Cardiac fibroblast (primary cell): Measurements from ENCODE around the gene IL12RB1.
A peak's percentile ranks its signal among the peaks of the same experiment; 100 is the strongest.

ENCODE experiments used
- DNase-seq, 2 donors: peaks; one replicate each; pipeline versions ENCODE4 v3.0.0 to v3.0.0-alpha.2; 2010; ENCODE audit warnings: low read depth in 2 of 2
- H3K4me3 ChIP-seq, 2 donors: replicated peaks in 1 of 2; 1 replicate in 1 of 2; 2 replicates in 1 of 2; pipeline ENCODE4 v1.5.1; 2011; ENCODE audit warnings: low read depth in 2 of 2, low read length in 2 of 2, mild to moderate bottlenecking in 2 of 2, moderate library complexity in 1 of 2
- TF ChIP-seq, protein P1 (sequence below): IDR thresholded peaks from one replicate; pipeline ENCODE4 v1.5.1; 2011; ENCODE audit warnings: low read depth, mild to moderate bottlenecking, low read length, inconsistent platforms

IL12RB1 gene

DNA sequence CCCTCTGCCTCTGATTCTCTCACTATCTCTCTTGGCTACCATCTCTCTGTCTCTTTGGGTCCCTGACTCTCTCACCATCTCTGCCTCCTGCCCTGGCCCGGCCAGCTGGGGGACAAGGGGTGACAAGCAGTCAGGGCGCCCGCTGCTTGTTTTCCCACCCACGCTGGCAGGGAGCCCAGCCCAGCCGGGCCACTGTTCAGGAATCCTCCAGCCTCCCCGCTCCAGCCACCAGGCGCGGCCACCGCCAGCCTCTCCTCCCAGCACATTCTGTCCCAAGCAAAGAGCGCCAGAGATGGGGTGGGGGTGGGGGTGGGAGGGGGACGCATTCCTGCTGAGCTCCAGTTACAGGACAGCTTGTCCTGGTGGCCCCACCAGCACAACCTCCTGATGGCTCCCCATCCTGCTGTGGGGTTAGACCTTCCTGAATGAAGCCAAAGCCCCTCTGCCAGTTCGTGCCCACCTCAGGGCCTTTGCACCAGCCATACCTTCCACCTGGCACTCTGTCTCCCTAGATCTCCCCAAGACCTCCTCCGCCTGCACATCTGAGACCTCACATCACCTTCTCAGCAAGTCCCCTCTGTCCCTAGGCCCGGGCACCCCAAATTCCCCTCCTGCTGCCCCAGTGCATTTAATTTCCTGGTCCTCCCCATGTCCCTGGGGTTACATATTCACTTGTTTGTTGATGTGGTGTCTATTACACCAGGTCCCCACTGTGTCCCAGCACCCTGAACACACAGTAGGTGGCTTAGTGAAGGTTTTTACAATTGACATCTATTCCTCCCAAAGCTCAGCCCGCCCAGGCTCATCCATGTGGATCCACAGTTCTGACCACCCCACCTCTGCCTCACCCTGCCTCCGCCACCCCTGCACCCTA lies 66.3 kb downstream of the IL12RB1 start:
- TF ChIP-seq, protein P1, sequence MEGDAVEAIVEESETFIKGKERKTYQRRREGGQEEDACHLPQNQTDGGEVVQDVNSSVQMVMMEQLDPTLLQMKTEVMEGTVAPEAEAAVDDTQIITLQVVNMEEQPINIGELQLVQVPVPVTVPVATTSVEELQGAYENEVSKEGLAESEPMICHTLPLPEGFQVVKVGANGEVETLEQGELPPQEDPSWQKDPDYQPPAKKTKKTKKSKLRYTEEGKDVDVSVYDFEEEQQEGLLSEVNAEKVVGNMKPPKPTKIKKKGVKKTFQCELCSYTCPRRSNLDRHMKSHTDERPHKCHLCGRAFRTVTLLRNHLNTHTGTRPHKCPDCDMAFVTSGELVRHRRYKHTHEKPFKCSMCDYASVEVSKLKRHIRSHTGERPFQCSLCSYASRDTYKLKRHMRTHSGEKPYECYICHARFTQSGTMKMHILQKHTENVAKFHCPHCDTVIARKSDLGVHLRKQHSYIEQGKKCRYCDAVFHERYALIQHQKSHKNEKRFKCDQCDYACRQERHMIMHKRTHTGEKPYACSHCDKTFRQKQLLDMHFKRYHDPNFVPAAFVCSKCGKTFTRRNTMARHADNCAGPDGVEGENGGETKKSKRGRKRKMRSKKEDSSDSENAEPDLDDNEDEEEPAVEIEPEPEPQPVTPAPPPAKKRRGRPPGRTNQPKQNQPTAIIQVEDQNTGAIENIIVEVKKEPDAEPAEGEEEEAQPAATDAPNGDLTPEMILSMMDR, result peak; percentile 4
- DNase-seq, result peak; percentile 66 to 69
- no peak overlapping the region for H3K4me3 ChIP-seq

DNA sequence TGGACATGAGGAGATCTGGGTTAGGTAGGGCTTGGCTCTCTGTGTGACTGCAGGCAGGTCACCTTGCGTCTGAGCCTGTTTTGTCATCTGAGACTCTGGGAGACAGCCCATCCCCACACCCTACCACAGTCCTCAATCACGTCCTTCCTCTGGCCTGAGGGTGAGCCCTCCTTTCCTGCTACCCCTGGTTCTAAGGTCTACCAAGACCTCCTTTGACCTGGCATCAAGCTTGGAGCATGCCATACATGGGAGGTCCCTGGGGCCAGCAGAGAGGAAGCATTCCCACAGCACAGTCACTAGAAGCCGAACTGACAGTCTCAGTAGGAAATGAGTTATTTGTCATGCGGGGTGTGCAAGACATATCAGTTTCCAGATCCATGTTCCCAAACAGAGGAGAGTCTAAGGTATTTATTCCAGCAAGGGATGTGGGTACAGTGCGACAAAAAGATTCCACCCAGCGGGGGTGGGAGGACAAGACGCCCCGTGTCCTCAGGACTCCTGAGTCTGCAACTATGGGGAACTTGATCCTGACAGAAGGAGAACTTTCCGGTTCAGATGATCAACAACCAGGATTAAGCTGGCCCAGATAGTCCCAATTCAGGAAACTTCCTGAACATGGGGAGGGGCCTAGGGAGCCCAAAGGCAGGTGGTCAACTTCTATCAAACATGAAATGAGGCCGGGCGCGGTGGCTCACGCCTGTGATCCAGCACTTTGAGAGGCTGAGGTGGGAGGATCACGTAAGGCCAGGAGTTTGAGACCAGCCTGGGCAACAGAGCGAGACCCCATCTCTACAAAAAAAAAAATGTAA lies 69.3 kb downstream of the IL12RB1 start:
- no peak overlapping the region for H3K4me3 ChIP-seq
- TF ChIP-seq, protein P1, result no peak
- peak in 1 of 2 donors; percentile 47 for DNase-seq

DNA sequence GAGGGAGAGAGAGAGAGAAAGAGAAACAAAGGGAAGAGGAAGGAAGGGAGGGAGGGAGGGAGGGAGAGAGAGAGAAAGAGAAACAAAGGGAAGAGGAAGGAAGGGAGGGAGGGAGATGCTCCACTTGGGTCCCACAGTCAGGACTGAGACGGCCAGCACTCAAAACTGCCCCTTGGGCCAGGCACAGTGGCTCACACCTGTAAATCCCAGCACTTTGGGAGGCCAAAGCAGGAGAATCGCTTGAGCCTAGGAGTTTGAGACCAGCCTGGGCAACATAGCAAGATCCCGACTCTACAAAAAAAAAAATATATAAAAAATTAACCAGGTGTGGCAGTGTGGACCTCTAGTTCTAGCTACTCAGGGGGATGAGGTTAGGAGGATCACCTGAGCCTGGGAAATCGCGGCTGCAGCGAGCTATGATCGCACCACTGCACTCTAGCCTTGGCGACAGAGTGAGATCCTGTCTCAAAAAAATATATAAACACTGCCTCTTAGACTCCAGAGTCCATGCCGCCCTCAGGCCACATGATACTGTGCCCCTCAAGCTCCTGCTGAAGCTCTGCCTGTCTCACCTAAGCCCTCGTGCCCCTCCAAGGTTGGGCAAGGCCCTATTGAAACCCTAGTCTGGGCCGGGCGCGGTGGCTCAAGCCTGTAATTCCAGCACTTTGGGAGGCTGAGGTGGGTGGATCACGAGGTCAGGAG lies 70.4 kb downstream of the IL12RB1 start:
- no peak overlapping the region for H3K4me3 ChIP-seq
- TF ChIP-seq, protein P1, result no peak
- DNase-seq, result no peak

DNA sequence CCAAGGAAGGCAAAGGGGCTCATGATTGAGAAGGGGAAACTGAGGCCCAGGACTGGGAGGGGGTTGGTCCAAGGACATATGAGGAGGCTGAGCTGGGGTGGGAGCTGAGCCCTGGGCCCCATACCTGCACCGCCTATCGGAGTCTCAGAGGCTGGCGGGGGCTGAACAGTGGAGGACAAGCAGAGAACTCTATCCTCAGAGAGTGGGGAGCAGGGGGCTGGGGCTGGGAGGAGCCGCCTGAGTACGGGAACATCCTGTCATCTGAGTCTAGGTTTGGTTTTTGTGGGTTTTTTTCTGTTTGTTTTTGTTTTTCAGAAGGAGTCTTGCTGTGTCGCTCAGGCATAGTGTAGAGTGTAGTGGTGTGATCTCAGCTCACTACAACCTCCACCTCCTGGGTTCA lies 72.5 kb downstream of the IL12RB1 start:
- no peak overlapping the region for H3K4me3 ChIP-seq
- DNase-seq, result no peak
- TF ChIP-seq, protein P1, result no peak

DNA sequence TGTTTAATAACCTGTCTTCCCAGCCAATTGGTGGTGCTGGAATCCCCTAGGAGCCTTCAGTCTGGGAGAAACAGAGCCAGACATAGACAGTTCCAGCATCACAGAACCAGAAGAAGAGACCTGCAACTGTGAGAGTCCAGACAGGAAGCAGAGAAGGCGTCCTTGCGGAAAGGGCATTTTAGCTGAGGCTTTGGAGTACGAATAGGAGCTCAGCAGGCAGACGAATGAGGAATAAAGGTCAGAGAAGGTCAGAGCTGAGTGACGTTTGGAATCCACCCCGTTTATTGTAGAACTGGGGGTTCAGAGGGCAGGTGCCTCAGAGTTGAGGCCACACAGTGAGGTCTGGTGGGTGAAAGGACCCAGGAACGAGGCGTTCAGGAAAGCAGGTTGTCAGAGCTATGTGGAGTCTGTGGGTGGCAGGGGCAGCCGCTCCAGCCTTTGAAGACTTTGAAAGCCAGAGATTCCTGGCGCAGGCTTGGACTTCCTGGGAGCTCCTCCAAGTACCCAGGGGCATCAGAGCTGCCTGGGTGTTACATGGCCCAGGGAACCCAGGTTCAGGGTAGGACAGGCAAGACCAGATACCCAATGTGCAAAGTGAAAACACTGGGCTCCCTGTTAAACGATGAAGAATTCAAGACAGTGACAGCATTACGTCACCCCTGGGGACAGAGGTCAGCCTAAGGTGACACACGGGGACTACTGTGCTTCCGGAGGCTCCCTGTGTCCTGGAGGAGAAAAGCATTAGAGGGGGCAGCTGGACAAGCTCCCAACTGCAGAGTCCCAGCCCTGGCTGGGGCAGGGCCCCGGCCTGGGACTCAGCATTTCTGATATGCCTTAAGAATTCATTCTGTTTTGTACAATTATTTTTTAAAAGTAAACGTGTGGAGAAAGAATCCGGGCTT lies 73.3 kb downstream of the IL12RB1 start:
- no peak for DNase-seq
- TF ChIP-seq, protein P1, result no peak

DNA sequence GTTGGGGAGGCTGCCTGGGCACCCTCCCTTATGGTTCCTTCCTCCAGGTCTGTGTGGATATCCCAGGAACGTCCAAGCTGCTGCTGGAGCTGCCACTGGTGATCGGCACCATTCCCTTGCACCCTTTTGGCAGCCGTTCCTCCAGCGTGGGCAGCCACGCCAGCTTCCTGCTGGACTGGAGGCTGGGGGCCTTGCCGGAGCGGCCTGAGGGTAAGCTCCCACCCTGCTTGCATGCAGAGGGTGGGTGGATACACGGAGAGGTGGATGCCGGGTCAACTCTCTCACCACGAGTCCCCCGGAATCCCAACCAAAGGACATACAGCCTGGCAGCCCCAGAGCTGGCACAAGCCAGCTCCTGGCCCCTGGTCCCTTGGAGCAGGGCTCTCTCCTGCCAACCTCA lies 76.6 kb downstream of the IL12RB1 start:
- TF ChIP-seq, protein P1, result no peak
- peak overlapping the region in 1 of 2 donors; percentile 8 for H3K4me3 ChIP-seq
- no peak for DNase-seq

More for the DNA sequence above, 73.3 kb downstream of the IL12RB1 start:
- no peak overlapping the region for H3K4me3 ChIP-seq
